ENCODE data around the gene PTPRCAP.

Gene PTPRCAP

GRCh38 chr11:67393990-67394389 lies 43.5 kb downstream of the PTPRCAP start:
- no peak for DNase-seq

- DNase-seq, result no peak
Measured at GRCh38 chr11:67393437-67393836, 44.0 kb downstream of the PTPRCAP start.

GRCh38 chr11:67392183-67392715 lies 45.2 kb downstream of the PTPRCAP start:
- DNase-seq, result no peak

- DNase-seq, result peak; percentile 95
Measured at GRCh38 chr11:67391304-67392182, 45.9 kb downstream of the PTPRCAP start, which contains the start of gene RAD9A. Gene RAD9A, plus strand, starts transcription at chr11:67391986. Its CDS starts 59 bp downstream, at chr11:67392045.

- DNase-seq, result no peak
Measured at GRCh38 chr11:67390947-67391303, 46.6 kb downstream of the PTPRCAP start.

- peak; percentile 27 for DNase-seq
Measured at GRCh38 chr11:67389477-67389876, 48.0 kb downstream of the PTPRCAP start.

GRCh38 chr11:67387518-67387917 lies 50.0 kb downstream of the PTPRCAP start:
- DNase-seq, result no peak

GRCh38 chr11:67387069-67387468 lies 50.4 kb downstream of the PTPRCAP start:
- DNase-seq, result no peak

Measured in NCI-H345 (cell line).